GM12878 (cell line): ENCODE results near the gene COQ8B. TPM values are rescaled to one million over a fixed set of nuclear protein-coding genes. Genes with fewer than 3 reads are reported as not detected.

ENCODE experiments used
- ASH2L ChIP-seq: fragments of 300-600, 200-600 bp; sonication (generic); IDR thresholded peaks from 2 replicates; pipeline ENCODE4 v1.6.1; 2017; ENCODE audit warnings: low read depth, mild to moderate bottlenecking, borderline replicate concordance
- BHLHE40 ChIP-seq, 2 experiments: fragments of 450-650 bp in 1 of 2; IDR thresholded peaks; 2 replicates each; pipeline ENCODE4 v1.6.1; 2011 to 2017; ENCODE audit warnings: low read depth in 2 of 2, borderline replicate concordance in 1 of 2, improper control_type of control experiment in 1 of 2, low read length in 1 of 2, mild to moderate bottlenecking in 1 of 2
- CBFB ChIP-seq: IDR thresholded peaks from 2 replicates; pipeline ENCODE4 v1.6.1; 2016; ENCODE audit warnings: antibody characterized with exemption, low read depth
- CREM ChIP-seq: IDR thresholded peaks from 2 replicates; pipeline ENCODE4 v1.6.1; 2014; ENCODE audit warnings: antibody characterized with exemption, low read depth
- DPF2 ChIP-seq: fragments of 450-650 bp; IDR thresholded peaks from 2 replicates; pipeline ENCODE4 v1.6.1; 2017; ENCODE audit warnings: mild to moderate bottlenecking
- HCFC1 ChIP-seq: fragments of 150-350 bp; IDR thresholded peaks from 2 replicates; pipeline ENCODE4 v1.6.1; 2014; ENCODE audit warnings: low read length
- IRF4 ChIP-seq: IDR thresholded peaks from 2 replicates; pipeline ENCODE4 v1.6.1; 2011; ENCODE audit warnings: low read depth, low read length
- NFYA ChIP-seq: IDR thresholded peaks from 2 replicates; pipeline ENCODE4 v1.6.1; 2011; ENCODE audit warnings: low read depth, mild to moderate bottlenecking, low read length, improper control_type of control experiment, borderline replicate concordance
- RB1 ChIP-seq: fragments of 450-650 bp; formaldehyde crosslinking; IDR thresholded peaks from 2 replicates; pipeline ENCODE4 v1.6.1; 2017; ENCODE audit warnings: mild to moderate bottlenecking, borderline replicate concordance
- RFX5 ChIP-seq: IDR thresholded peaks from 2 replicates; pipeline ENCODE4 v1.6.1; 2011; ENCODE audit warnings: low read depth, low read length, improper control_type of control experiment
- RUNX3 ChIP-seq: IDR thresholded peaks from 2 replicates; pipeline ENCODE4 v1.6.1; 2012; ENCODE audit warnings: low read length, inconsistent platforms
- SIN3A ChIP-seq: IDR thresholded peaks from 2 replicates; pipeline ENCODE4 v1.6.1; 2012; ENCODE audit warnings: low read depth, low read length, improper control_type of control experiment
- SMAD5 ChIP-seq: IDR thresholded peaks from 2 replicates; pipeline ENCODE4 v1.6.1; 2016; ENCODE audit warnings: antibody characterized with exemption, low read depth
- SMARCA5 ChIP-seq: fragments of 450-650 bp; IDR thresholded peaks from 2 replicates; pipeline ENCODE4 v1.6.1; 2017; ENCODE audit warnings: mild to moderate bottlenecking
- TCF12 ChIP-seq: IDR thresholded peaks from 2 replicates; pipeline ENCODE4 v1.6.1; 2011; ENCODE audit warnings: low read depth, mild to moderate bottlenecking, low read length
- ZBTB11 ChIP-seq: fragments of 450-650 bp; formaldehyde crosslinking; IDR thresholded peaks from 2 replicates; pipeline ENCODE4 v1.5.0; 2022; ENCODE audit warnings: mild to moderate bottlenecking, missing genetic modification characterization
- ZNF384 ChIP-seq: IDR thresholded peaks from 2 replicates; pipeline ENCODE4 v1.6.1; 2012; ENCODE audit warnings: low read depth, mild to moderate bottlenecking, low read length, improper control_type of control experiment, borderline replicate concordance
- polyA plus RNA-seq, 11 experiments: library from polyadenylated mRNA; depleted of rRNA in 4 of 11; unstranded in 6 of 11; stranded (reverse) in 5 of 11; fragments of >200 nt; fragmentation: Nextera tagmentation in 4 of 11; fragmentation: Illumina TruSeq in 1 of 11; extraction: Ambion mirVana in 4 of 11; extraction: Trizol in 1 of 11; gene quantifications; 1 replicate in 1 of 11; 2 replicates in 10 of 11; pipeline versions ENCODE4 v1.2.1 to v1.2.3, GENCODE V29; 2011 to 2016; ENCODE audit warnings: inconsistent platforms in 2 of 11, missing spikeins in 2 of 11, low read depth in 1 of 11
- total RNA-seq, 4 experiments: library from RNA; depleted of rRNA in 3 of 4; stranded (reverse); fragments of >200 nt in 3 of 4; fragmentation: Illumina TruSeq in 1 of 4; extraction: Trizol in 1 of 4; gene quantifications; 2 replicates each; pipeline versions ENCODE4 v1.2.1 to v1.2.3, GENCODE V29; 2013 to 2021
- TF ChIP-seq, protein P1 (sequence below): fragments of 450-650 bp; IDR thresholded peaks from 2 replicates; pipeline ENCODE4 v1.6.1; 2017; ENCODE audit warnings: mild to moderate bottlenecking, moderate library complexity
- TF ChIP-seq, protein P2 (sequence below): fragments of 450-650 bp; formaldehyde crosslinking; IDR thresholded peaks from 2 replicates; pipeline ENCODE4 v1.4.0; 2020; ENCODE audit warnings: mild to moderate bottlenecking, moderate library complexity

Gene COQ8B
- total and polyA plus RNA-seq, 10 of the 15 experiments (the other 5 are each of a cell fraction or from before 2014, with no cell fraction given) = 0.39 to 37.1 (median 16.8) TPM

DNA sequence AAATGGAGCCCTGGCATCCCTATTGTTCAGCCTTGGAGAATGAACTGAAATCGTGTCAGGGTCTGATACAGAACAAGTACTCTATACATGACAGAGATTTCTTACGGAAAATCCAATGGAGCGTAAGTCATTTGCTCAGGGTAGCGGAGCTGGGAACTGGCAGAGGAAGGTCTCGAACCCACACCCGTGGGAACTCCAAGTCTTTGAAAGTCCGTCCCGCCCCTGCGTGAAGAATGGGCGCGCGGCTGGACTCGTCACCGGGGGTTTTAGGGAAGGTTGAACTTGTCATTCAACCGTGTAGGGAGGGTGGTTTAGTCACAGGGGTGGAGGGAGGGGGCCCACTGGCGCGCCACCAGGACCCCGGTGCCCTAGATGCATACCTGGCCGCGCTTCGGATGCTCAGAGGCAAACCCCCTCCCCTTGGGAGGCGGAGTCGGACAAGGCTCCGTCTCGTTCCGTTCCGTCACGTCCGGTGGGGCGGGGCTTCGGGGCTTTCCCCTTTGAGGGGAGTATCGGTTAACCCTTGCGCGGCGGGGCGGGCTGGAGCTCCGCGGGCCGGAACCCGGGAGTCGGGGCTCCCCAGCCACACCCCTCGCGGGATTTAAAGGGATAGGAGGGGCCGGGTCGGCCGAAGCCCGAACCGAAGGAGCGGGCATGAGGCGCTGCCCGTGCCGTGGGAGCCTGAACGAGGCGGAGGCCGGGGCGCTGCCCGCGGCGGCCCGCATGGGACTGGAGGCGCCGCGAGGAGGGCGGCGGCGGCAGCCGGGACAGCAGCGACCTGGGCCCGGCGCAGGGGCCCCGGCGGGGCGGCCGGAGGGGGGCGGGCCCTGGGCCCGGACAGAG lies at the start of gene COQ8B, which contains the start of gene ITPKC (continued):
- TF ChIP-seq SMAD5 (0 out of 2 replicates have a peak, but pooled peaks have one; percentile 27), ZNF384 (no peak), RFX5 (no peak), SIN3A (peak; percentile 74), TCF12 (0 out of 2 replicates have a peak, but pooled peaks have one; percentile 7), NFYA (no peak), IRF4 (peak; percentile 60; the same call in 1 of the 2 replicates), CREM (peak; percentile 90), HCFC1 (0 out of 2 replicates have a peak, but pooled peaks have one; percentile 27), DPF2 (peak; percentile 52; the same call in 1 of the 2 replicates), RB1 (peak; percentile 90; the same call in 1 of the 2 replicates), ASH2L (no peak), CBFB (0 out of 2 replicates have a peak, but pooled peaks have one; percentile 56), SMARCA5 (peak; percentile 79), BHLHE40 (IDR thresholded peaks at IDR 0.05; ENCODE audit: borderline replicate concordance in 1 of 2, low read depth in 2 of 2, low read length in 1 of 2) (peak; percentile 63 to 84; a peak in 3 of 4 replicates), RUNX3 (peak; percentile 25), ZBTB11 (no peak)
- TF ChIP-seq, protein P1, sequence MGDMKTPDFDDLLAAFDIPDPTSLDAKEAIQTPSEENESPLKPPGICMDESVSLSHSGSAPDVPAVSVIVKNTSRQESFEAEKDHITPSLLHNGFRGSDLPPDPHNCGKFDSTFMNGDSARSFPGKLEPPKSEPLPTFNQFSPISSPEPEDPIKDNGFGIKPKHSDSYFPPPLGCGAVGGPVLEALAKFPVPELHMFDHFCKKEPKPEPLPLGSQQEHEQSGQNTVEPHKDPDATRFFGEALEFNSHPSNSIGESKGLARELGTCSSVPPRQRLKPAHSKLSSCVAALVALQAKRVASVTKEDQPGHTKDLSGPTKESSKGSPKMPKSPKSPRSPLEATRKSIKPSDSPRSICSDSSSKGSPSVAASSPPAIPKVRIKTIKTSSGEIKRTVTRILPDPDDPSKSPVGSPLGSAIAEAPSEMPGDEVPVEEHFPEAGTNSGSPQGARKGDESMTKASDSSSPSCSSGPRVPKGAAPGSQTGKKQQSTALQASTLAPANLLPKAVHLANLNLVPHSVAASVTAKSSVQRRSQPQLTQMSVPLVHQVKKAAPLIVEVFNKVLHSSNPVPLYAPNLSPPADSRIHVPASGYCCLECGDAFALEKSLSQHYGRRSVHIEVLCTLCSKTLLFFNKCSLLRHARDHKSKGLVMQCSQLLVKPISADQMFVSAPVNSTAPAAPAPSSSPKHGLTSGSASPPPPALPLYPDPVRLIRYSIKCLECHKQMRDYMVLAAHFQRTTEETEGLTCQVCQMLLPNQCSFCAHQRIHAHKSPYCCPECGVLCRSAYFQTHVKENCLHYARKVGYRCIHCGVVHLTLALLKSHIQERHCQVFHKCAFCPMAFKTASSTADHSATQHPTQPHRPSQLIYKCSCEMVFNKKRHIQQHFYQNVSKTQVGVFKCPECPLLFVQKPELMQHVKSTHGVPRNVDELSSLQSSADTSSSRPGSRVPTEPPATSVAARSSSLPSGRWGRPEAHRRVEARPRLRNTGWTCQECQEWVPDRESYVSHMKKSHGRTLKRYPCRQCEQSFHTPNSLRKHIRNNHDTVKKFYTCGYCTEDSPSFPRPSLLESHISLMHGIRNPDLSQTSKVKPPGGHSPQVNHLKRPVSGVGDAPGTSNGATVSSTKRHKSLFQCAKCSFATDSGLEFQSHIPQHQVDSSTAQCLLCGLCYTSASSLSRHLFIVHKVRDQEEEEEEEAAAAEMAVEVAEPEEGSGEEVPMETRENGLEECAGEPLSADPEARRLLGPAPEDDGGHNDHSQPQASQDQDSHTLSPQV = no peak
- TF ChIP-seq, protein P2, sequence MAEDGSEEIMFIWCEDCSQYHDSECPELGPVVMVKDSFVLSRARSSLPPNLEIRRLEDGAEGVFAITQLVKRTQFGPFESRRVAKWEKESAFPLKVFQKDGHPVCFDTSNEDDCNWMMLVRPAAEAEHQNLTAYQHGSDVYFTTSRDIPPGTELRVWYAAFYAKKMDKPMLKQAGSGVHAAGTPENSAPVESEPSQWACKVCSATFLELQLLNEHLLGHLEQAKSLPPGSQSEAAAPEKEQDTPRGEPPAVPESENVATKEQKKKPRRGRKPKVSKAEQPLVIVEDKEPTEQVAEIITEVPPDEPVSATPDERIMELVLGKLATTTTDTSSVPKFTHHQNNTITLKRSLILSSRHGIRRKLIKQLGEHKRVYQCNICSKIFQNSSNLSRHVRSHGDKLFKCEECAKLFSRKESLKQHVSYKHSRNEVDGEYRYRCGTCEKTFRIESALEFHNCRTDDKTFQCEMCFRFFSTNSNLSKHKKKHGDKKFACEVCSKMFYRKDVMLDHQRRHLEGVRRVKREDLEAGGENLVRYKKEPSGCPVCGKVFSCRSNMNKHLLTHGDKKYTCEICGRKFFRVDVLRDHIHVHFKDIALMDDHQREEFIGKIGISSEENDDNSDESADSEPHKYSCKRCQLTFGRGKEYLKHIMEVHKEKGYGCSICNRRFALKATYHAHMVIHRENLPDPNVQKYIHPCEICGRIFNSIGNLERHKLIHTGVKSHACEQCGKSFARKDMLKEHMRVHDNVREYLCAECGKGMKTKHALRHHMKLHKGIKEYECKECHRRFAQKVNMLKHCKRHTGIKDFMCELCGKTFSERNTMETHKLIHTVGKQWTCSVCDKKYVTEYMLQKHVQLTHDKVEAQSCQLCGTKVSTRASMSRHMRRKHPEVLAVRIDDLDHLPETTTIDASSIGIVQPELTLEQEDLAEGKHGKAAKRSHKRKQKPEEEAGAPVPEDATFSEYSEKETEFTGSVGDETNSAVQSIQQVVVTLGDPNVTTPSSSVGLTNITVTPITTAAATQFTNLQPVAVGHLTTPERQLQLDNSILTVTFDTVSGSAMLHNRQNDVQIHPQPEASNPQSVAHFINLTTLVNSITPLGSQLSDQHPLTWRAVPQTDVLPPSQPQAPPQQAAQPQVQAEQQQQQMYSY (CRISPR knock-in tag) = no peak
